ENCODE data around the gene ZBTB40.

Gene ZBTB40, protein sequence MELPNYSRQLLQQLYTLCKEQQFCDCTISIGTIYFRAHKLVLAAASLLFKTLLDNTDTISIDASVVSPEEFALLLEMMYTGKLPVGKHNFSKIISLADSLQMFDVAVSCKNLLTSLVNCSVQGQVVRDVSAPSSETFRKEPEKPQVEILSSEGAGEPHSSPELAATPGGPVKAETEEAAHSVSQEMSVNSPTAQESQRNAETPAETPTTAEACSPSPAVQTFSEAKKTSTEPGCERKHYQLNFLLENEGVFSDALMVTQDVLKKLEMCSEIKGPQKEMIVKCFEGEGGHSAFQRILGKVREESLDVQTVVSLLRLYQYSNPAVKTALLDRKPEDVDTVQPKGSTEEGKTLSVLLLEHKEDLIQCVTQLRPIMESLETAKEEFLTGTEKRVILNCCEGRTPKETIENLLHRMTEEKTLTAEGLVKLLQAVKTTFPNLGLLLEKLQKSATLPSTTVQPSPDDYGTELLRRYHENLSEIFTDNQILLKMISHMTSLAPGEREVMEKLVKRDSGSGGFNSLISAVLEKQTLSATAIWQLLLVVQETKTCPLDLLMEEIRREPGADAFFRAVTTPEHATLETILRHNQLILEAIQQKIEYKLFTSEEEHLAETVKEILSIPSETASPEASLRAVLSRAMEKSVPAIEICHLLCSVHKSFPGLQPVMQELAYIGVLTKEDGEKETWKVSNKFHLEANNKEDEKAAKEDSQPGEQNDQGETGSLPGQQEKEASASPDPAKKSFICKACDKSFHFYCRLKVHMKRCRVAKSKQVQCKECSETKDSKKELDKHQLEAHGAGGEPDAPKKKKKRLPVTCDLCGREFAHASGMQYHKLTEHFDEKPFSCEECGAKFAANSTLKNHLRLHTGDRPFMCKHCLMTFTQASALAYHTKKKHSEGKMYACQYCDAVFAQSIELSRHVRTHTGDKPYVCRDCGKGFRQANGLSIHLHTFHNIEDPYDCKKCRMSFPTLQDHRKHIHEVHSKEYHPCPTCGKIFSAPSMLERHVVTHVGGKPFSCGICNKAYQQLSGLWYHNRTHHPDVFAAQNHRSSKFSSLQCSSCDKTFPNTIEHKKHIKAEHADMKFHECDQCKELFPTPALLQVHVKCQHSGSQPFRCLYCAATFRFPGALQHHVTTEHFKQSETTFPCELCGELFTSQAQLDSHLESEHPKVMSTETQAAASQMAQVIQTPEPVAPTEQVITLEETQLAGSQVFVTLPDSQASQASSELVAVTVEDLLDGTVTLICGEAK

DNA sequence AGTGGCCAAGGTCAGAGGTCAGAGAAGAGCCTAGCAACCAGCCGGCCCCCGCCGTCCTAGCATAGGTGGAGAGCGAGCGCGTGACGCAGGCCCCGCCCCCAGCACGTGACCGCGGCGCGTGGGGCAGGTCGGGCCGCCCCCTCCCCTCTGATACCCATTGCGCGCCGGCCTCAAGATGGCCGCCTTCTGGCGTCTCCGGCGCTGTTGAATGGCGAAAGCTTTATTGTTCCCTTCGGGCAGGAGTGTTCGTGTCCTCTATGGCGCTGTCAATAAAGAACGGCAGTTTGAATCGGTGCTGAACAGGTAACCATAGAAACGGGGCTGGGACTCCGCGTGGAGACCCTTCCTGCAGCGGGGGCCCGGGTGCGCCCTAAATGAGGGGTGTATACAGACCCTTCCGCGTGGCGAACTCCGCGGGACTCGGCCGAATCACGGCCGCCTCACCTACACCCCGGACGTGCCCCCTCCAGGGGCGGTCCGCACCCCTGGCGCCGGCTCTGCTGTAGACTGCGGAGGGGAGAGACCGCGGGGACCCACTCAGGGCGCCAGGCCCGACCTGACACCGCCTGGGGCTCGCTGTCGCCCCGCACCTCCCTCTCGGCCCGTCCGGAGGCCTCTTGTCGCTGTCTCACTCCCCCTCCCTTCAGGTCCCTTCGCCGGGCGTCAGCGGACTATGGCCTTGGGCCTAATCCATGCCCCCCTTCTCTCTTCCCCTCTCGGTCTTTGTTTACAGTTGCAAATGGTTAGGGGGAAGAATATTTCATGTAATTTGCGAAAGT lies at the start of gene ZBTB40:
ZBTB40 (plus strand) TSS at position 150 of the 779 bp plus-strand sequence. CDS start 38,098 bp downstream, outside the sequence.
- DNase-seq: peak; percentile 94

DNA sequence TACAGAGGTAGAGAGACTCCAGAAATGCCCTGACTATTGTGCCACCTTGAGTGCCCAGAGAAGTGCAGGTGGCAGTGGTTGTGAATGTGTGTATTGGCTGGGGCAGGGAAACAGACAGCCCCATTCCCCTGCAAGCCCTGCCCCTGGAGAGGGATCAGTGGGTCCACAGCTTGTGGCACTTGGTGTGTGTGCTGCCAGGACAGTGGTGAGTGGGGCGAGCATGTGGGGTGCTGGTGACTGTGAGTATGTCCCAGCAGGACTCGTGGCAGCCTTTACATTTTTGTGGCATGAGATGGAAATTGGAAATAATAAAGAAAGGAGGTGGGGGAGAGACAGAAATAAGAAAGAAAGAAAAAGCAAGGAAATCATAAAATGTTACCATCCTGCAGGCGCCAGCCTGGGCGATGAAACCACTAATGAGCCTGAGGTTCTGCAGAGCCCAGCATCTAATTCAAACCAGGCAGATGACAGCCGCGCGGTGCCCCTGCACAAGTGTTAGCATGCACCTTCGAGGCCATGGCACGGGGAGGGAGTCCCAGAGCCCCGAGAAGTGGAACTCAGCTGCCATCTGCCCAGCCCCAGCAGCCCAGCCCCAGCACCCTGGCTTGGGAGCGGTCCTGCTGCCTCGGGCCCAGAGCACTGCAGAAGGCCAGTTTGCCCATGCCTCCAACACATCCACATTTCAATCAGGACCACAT lies 49.1 kb upstream of the ZBTB40 start:
- DNase-seq: no peak

DNA sequence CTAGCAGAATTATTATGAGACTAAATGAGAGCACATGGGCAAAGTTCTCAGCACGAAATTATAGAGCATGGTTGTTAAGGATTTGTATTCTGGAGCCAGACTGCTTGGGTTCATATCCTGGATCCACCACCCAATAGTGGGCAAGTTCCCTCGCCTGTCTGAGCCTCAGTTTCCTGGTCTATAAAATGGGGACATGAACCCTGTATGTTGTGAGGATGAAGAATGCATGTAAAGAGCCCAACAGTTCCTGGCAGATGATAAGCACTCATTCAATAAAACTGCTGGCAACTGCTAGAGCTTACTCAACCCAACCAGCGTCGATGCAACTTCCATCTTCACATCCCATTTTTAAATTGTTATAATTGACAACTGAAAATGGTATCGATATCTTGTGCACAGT lies 47.2 kb upstream of the ZBTB40 start:
- DNase-seq: no peak

DNA sequence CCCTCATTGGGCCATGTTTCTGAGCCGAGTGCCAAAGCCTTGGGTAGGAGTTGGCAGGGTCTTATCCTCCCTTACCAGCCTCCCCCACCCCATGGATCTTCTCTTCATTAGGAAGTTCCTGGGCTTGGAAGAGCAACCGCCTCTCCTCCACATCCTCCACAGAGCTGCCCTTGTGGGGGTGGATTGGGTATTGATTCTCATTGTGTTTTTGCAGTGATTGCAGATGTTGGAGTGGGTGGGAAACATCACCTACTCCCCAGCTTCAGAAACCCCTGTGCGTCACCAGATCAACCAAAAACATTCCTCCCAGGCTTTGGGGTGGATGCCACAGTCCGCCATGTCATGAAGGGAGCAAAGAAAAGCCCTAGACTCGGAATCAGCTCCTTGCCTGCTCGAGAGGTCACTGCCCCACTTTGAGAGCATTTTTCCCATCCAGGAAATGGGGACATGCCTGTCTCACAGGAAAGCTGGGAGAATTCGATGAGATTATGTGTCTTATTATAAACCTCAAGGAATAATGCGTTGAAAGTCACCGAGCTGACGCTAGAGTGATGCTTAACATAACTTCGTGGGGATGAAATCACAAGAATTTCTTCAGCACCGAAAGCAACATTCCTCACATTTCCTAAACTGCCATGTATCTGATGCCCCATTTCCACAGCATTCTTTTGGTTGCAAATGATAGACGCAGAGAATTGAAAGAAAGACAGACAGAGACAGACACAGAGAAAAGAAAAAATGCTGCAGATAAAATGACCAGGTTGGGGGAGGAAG lies 44.7 kb upstream of the ZBTB40 start:
- DNase-seq: peak; percentile 54

DNA sequence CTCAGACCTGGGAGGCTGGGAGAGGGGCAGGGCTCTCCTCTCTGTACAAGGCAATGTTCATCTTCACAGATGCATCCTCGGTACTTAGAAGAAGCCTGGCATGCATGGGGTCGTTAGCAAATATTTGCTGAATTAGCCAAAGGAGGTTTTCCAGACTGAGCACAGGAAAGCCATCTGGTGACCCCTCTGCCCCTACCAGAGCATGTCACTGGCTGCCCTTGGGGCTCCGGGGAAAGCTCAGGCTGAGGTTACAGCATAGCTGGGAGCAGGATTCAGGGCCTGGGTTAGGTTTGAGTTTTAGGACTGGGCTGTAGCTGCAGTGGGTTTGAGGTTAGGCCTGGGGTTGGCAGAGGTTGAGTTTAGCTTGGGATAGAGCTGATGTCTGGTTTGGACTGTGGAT lies 43.4 kb upstream of the ZBTB40 start:
- DNase-seq: no peak

DNA sequence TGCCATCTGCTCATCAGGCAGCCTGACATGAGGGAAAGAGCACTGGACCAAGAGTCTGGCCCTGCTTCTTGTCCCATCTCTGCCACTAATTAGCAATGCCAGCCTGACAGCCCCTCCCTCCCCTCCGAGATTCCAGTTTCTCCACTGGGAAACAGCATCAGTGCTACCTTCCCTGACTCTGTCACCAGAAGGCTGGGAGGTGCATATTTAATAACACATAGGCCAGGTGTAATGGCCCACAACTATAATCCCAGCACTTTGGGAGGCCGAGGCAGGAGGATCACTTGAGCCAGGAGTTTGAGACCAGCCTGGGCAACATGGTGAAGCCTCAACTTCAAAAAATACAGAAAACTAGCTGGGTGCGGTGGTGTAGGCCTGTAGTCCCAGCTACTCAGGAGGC lies 41.2 kb upstream of the ZBTB40 start:
- DNase-seq: no peak

DNA sequence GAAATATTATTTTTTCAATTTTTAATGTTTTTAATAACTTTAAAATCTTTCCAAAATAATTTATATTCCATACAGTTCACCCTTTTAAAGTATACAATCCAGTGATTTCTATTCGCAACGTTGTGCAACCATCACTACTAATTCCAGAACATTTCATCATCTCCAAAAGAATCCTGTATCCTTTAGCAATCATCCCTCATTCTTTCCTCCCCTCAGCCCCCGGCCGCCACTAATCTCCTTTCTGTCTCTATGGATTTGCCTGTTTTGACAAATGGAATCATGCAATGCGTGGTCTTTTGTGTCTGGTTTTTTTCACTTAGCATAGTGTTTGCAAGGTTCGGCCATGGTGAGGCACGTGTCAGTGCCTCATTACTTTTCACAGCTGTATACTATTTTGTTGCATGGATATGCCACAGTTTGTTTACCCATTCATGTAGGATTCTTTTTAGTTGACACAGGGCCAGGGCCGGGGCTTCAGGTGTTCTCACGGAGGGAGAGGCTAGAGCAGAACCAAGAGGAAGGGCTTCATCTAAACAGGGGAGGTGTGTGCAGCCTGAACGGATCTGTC lies 40.6 kb upstream of the ZBTB40 start:
- DNase-seq: no peak

DNA sequence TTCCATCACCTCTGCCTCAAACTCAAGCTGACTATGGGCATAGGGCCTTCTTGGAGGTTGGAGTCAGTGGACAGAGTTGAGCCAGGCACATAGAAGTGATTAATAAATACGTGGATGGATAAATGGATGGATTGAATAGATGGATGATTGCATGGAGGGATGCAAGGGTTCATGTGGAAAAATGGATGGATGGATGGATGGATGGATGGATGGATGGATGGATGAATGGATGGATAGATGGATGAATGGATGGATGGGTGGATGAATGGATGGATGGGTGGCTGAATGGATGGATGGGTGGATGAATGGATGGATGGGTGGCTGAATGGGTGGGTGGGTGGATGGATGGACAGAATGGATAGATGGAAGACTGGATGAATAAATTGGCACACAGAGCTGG lies 40.1 kb upstream of the ZBTB40 start:
- DNase-seq: no peak

DNA sequence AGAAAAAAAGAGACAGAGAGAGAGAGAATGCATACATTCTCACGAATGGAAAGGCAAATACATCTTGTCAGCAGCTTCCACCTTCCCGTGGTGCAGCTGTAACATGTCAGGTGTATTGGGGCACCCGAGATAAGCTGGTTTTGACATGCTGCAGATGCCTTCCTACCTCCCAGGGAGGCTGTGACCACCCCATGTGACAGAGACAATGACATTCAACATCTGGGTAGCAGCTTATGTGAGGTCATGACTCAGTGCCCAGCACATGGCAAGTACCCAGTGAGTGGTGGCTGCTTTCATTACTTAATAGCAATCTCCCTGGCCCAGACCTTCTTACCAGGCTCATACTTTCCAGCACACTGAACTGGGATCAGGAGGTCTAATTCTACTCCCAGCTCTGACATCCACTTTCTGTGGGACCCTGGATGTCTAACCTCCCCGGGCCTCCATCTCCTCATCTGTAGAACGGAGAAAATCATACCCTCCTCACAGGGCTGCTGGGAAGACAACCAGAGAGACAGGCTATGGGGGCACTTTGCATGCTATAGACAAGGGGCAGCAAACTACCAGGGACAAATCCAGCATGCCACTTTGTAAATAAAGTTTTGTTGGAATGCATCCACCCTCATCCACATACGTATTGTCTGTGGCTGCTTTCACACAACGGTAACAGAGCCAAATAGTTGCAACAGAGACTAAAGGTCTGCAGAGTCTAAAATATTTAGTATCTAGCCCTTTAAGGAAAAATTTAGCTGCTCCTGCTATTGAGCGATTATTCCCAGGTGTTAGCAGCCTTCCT lies 38.5 kb upstream of the ZBTB40 start:
- DNase-seq: peak; percentile 53

DNA sequence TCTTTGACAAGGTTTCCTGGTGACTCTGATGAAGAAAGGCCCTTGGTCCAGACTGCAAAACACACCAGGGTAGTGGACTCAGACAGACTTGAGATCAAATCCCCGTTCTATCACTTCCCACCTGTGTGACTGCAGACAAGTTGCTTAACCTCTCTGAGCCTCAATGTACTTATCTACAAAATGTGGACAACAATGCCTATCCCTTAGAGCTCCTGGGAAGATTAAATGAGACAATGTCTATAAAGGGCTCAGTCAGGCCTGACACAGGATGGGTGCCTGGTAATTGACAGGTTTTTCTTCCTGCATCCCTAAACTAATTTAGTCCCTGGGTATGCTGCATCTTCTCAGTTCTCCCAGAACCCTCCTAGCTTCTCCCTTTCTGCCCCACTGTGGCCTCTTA lies 37.9 kb upstream of the ZBTB40 start:
- DNase-seq: no peak

DNA sequence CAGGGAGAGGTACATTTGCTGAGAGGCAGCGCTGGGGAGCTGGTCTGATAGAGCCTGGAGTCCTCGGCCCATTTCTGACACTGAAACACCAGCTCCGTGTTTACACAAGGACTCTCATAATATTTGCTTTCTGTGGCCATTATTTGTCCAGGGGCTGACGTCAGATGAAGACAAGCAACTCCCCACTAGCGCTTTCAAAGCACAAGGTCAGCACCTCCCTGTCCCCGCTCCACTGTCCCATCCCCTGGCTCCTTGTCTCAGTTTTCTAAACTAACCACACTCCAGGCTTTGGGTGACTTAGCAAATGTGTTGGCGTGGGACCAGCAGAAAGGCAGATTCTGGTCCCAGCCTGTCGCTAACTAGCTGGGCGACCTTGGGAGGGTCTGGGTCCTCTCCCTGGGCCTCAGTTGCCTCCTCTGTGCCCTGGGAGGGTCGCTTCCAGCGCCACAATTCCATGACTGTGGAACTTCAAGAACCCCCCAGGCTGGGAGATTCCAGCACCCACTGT lies 37.4 kb upstream of the ZBTB40 start:
- DNase-seq: no peak

DNA sequence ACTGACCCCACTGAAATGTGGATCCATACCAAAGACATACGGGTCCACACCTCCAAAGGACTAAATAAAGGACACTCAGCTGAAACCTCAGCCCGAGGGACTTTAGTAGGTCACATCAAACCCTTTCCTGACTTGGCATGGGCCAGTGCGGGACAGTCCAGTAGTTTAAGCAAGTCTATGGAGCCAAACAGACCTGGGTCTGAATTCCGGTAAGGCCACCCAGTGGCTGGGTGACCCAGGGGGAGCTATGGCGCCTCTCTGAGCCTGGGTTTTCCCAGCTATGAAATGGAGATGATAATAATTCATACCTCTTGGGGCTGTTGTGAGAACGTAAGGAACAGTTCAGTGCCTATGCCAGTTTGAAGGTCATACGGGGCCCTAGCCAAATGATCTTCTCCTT lies 36.2 kb upstream of the ZBTB40 start:
- no peak for DNase-seq

DNA sequence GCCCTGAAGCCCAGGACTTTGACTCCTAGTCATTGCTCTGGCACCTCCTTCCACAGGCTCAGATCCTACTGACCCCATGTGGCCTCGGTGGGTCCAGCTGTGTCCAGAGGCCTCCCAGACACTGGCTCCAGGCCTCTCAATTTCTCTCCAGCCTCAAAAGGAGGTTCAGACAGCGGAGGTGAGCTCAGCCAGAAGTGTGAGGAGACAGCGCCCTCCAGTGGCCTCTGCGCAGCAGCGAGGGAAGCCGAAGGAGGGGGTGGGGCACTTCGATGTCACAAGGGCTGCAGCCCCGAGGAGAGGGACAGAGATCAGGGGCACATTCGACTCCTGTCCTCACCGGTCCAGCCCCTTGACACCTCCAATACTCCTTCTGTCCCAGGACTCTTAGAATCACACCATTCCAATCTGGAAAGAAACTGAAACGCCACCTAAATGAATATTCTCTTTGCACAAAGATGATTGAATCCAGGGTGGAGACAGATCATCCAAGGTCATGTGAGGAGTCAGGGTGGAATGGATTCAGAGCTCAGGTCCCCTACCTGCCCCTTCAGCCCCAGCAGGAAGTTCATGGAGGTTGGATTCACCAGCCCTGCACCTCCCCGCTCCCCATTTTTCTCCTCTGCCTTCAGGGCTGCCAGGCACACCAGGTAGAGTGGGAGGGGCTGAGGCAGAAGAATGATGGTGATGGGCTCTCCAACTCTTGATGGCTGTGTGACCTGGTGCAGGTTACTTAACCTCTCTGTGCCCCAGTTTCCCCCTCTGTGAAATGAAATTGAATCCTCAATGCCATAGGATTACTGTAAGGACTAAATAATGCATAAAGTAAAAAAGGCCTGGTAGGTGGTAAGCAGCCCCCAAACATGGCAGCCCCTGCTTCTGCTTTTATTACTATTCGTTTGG lies 34.8 kb upstream of the ZBTB40 start:
- peak; percentile 72 for DNase-seq

DNA sequence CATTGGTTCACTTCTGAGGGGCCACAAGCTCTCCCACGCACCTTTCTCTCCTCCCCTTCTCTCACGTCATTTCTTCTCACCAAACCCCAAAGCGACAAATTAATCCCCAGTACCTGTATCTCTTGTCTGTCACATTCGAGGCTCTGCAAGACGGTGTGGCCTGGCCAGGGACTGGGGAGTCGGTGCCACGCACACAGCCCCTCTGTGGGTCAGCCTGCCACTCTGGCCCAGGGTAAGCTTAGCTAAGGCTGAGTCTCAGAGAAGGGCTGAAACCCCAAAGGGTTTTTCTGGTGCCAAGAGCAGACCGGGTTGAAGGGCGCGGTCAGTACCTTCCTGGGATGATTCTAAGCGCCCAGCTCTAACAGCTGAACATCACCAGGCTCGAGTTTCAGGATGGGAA lies 34.2 kb upstream of the ZBTB40 start:
- DNase-seq: no peak

DNA sequence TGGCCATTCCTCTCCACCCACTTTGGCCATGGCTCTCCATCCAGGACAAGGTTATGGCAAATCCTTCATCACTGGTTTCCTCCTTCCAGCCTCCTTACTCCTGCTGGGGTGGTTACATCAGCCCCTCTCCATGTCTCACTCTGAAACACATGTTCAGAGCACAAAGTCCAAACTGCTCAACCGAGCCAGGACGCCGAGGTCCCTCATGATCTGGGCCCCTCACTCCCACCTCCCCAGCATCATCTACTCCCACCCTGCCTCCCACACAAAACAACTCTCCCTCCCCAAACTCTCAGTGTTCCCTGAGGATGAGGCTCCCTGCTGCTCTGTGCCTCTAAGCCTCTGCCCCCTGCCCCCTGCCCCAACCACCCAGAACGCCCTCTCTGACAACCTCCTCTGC lies 33.3 kb upstream of the ZBTB40 start:
- DNase-seq: no peak

DNA sequence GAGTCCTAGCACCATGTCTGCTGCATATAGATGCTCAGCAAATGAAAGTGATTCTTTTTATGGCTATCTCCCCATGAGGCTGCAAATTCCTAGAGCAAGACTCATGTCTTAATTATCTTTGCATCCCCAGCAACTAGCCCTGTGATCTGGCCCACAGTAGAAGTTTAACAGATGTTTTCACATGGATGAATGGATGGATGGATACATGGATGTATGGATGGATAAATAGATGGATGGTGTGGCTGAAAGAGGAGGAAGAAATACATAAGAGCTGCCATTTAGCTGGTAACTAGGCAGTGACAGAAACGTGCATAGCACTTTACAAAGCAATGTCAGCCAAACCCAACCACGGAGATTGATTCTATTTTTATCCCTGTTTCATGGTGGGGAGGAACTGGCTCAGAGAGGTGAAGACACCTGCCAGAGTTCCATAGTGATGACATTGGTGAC lies 32.7 kb upstream of the ZBTB40 start:
- DNase-seq: peak; percentile 70

DNA sequence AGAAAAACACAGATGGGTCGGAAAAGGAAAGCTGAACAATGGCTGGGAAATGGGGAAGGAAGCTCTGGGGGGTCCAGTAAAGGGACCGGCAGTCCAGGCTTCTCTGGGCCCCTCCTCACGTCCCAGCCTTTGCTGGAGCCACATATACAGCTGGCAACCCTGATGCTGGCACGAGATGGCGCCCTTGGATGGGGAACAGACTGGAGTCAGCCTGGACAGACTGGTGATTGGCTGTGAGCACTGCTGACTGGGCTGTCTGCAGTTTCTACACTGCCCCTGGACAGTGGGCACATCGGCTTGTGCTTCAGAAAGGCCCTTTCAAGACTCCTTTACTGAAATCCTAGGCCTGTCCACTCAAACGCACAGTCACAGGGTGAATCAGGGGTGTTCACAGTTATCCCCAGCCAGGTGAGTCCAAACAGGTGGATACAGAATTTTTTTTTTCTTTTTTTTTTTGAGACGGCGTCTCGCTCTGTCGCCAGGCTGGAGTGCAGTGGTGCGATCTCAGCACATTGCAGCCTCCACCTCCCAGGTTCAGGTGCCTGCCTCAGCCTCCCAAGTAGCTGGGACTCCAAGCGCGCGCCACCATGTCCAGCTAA lies 31.1 kb upstream of the ZBTB40 start:
- DNase-seq: peak; percentile 78

DNA sequence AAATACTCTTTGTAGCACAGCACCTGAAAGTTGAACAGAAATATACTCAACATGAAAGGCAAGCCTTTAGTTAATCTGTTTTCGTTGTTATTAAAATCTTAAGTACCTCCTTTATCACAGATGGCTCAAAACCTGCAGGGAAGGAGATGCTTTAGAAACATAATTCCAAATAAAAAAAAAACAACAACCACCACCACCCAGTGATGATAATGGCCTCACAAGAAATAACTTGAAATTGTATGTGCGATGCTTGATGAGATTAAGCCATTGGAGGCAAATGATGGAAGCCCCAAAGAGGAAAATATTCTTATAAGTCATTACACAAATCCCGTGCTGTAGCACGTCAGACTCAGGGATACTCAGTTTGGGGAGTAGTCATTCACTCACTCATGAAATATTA lies 24.9 kb upstream of the ZBTB40 start:
- no peak for DNase-seq
